Rectal smooth muscle tissue (tissue), 1 donor: ENCODE measurements around the gene GSE1.

Experiments
- H3K27ac ChIP-seq: one replicate; pipeline ENCODE4 v1.7.0; 2013; ENCODE audit warnings: low read depth, low read length, inconsistent platforms
- H3K27me3 ChIP-seq: one replicate; pipeline ENCODE4 v1.7.0; 2013; ENCODE audit warnings: low read length; ENCODE audit not compliant: control insufficient read depth, insufficient read depth
- H3K36me3 ChIP-seq: one replicate; pipeline ENCODE4 v1.7.0; 2013; ENCODE audit warnings: low read length; ENCODE audit not compliant: control insufficient read depth, insufficient read depth
- H3K4me1 ChIP-seq: one replicate; pipeline ENCODE4 v1.7.0; 2013; ENCODE audit warnings: low read length; ENCODE audit not compliant: control insufficient read depth, insufficient read depth
- H3K4me3 ChIP-seq: one replicate; pipeline ENCODE4 v1.7.0; 2013; ENCODE audit warnings: low read length
- H3K9ac ChIP-seq: one replicate; pipeline ENCODE4 v1.7.0; 2013; ENCODE audit warnings: low read length

Gene GSE1

GRCh38 chr16:85650135-85650843 is 37.2 kb downstream of the GSE1 start:
- Histone ChIP-seq H3K27ac (no peak overlapping the region), H3K36me3 (peaks cover 11% of the 10 kb centered on the region), H3K9ac (no peak overlapping the region), H3K4me3 (no peak overlapping the region), H3K27me3 (no peaks in the 10 kb centered on the region), H3K4me1 (peaks cover 18% of the 10 kb centered on the region)

- Histone ChIP-seq H3K4me1 (peaks cover 18% of the 10 kb centered on the region), H3K27me3 (no peaks in the 10 kb centered on the region), H3K27ac (no peak overlapping the region), H3K9ac (no peak overlapping the region), H3K4me3 (no peak overlapping the region), H3K36me3 (peaks cover 17% of the 10 kb centered on the region)
These were observed 37.9 kb downstream of the GSE1 start for GRCh38 chr16:85650844-85651628.

- Histone ChIP-seq H3K27ac (no peak overlapping the region), H3K4me1 (peaks cover 18% of the 10 kb centered on the region), H3K36me3 (peaks cover 25% of the 10 kb centered on the region), H3K27me3 (no peaks in the 10 kb centered on the region), H3K4me3 (no peak overlapping the region), H3K9ac (no peak overlapping the region)
These were observed 38.7 kb downstream of the GSE1 start for GRCh38 chr16:85651629-85652430.

- Histone ChIP-seq H3K27me3 (no peaks in the 10 kb centered on the region), H3K4me3 (peak overlapping the region; percentile 36), H3K9ac (no peak overlapping the region), H3K4me1 (peaks cover 18% of the 10 kb centered on the region), H3K36me3 (peaks cover 31% of the 10 kb centered on the region), H3K27ac (peak overlapping the region; percentile 91)
These were observed 39.5 kb downstream of the GSE1 start for GRCh38 chr16:85652431-85653221.

GRCh38 chr16:85653290-85653891 is 40.3 kb downstream of the GSE1 start:
- Histone ChIP-seq H3K36me3 (peaks cover 36% of the 10 kb centered on the region), H3K27ac (peak overlapping the region; percentile 67), H3K9ac (no peak overlapping the region), H3K4me1 (peaks cover 18% of the 10 kb centered on the region), H3K4me3 (no peak overlapping the region), H3K27me3 (no peaks in the 10 kb centered on the region)

GRCh38 chr16:85654251-85655095 is 41.4 kb downstream of the GSE1 start:
- Histone ChIP-seq H3K27me3 (no peaks in the 10 kb centered on the region), H3K4me1 (peaks cover 18% of the 10 kb centered on the region), H3K27ac (no peak overlapping the region), H3K9ac (no peak overlapping the region), H3K4me3 (no peak overlapping the region), H3K36me3 (peaks cover 45% of the 10 kb centered on the region)

GRCh38 chr16:85655216-85656129 is 42.4 kb downstream of the GSE1 start:
- H3K4me3 ChIP-seq: no peak overlapping the region
- H3K27me3 ChIP-seq: no peaks in the 10 kb centered on the region
- no peak overlapping the region for H3K27ac ChIP-seq
- H3K36me3 ChIP-seq: peaks cover 45% of the 10 kb centered on the region
- H3K9ac ChIP-seq: no peak overlapping the region
- H3K4me1 ChIP-seq: peaks cover 18% of the 10 kb centered on the region

GRCh38 chr16:85656351-85657266 is 43.5 kb downstream of the GSE1 start:
- no peak overlapping the region for H3K9ac ChIP-seq
- H3K27ac ChIP-seq: no peak overlapping the region
- no peaks in the 10 kb centered on the region for H3K27me3 ChIP-seq
- H3K4me3 ChIP-seq: no peak overlapping the region
- peaks cover 17% of the 10 kb centered on the region for H3K4me1 ChIP-seq
- H3K36me3 ChIP-seq: peaks cover 45% of the 10 kb centered on the region

GRCh38 chr16:85657267-85657650 is 44.1 kb downstream of the GSE1 start:
- Histone ChIP-seq H3K4me1 (peaks cover 11% of the 10 kb centered on the region), H3K27ac (no peak overlapping the region), H3K9ac (no peak overlapping the region), H3K27me3 (no peaks in the 10 kb centered on the region), H3K4me3 (no peak overlapping the region), H3K36me3 (peaks cover 48% of the 10 kb centered on the region)

- Histone ChIP-seq H3K4me1 (peaks cover 6% of the 10 kb centered on the region), H3K36me3 (peaks cover 53% of the 10 kb centered on the region), H3K9ac (no peak overlapping the region)
These were observed 44.9 kb downstream of the GSE1 start for GRCh38 chr16:85657996-85658395.

More at GRCh38 chr16:85657996-85658395, 44.9 kb downstream of the GSE1 start:
- Histone ChIP-seq H3K27ac (no peak overlapping the region), H3K27me3 (no peaks in the 10 kb centered on the region), H3K4me3 (no peak overlapping the region)
